GM12878 (cell line): ENCODE results near the gene MLXIPL. TPM values are rescaled to one million over a fixed set of nuclear protein-coding genes. Genes with fewer than 3 reads are reported as not detected.

Source experiments
- ATAC-seq: fragments of 200-7000 bp; cut with Tn5 transposase; 3 replicates; pipeline ENCODE4 v1.9.1; 2020; ENCODE audit warnings: mild to moderate bottlenecking, moderate library complexity
- BruUV-seq: library from RNA; stranded (reverse); fragments of 400-500 nt; replicated peaks from 2 replicates; lab custom pipeline; 2021; lab: Mats Ljungman, UMichigan
- CTCF ChIA-PET: fragments of 300-600 bp; sonication (Branson Sonifier 250); formaldehyde crosslinking; extraction: SDS; loops from one replicate; lab custom pipeline; 2021; ENCODE audit warnings: inconsistent platforms; lab: Yijun Ruan, JAX
- POLR2A ChIA-PET: fragments of 350-600 bp; formaldehyde crosslinking; extraction: SDS; loops from one replicate; lab custom pipeline; 2021; ENCODE audit warnings: inconsistent platforms; lab: Charles Lee
- RAD21 ChIA-PET: fragments of 300-600 bp; sonication (Branson Sonifier 250); formaldehyde crosslinking; loops from one replicate; lab custom pipeline; 2023; ENCODE audit warnings: antibody characterized with exemption; ENCODE audit not compliant: unreplicated experiment; lab: Charles Lee
- SMC1A ChIA-PET: fragments of 300-600 bp; sonication (Branson Sonifier 250); formaldehyde crosslinking; loops from one replicate; lab custom pipeline; 2023; ENCODE audit not compliant: unreplicated experiment, uncharacterized antibody; lab: Charles Lee
- DNase-seq: peaks from one replicate; pipeline ENCODE4 v3.0.0-alpha.2; 2011; ENCODE audit warnings: low read depth, low spot score
- FAIRE-seq: peaks from 3 replicates; lab custom pipeline; 2011; peaks lifted over from hg19 to GRCh38; lab: Jason Lieb, UNC
- H2AFZ ChIP-seq: 2 replicates; pipeline ENCODE4 v1.6.0; 2011; ENCODE audit warnings: low read depth, low read length, control low read depth; ENCODE audit not compliant: control insufficient read depth
- H3K27ac ChIP-seq: 2 replicates; pipeline ENCODE4 v1.5.1; 2011; ENCODE audit warnings: control low read depth; ENCODE audit not compliant: control insufficient read depth, insufficient read depth
- H3K27me3 ChIP-seq, 2 experiments: replicated peaks in 1 of 2; 2 replicates each; pipeline versions ENCODE4 v1.6.0 to v1.6.1; 2011; ENCODE audit warnings: low read length in 1 of 2; ENCODE audit not compliant: control insufficient read depth in 2 of 2, insufficient read depth in 2 of 2
- H3K36me3 ChIP-seq, 2 experiments: 2 replicates each; pipeline ENCODE4 v1.5.1; 2011; ENCODE audit warnings: low read length in 1 of 2; ENCODE audit not compliant: control insufficient read depth in 2 of 2, insufficient read depth in 2 of 2
- H3K4me1 ChIP-seq: 2 replicates; pipeline ENCODE4 v1.6.1; 2011; ENCODE audit warnings: mild to moderate bottlenecking, low read length, moderate library complexity, mixed read lengths; ENCODE audit not compliant: control insufficient read depth, insufficient read depth
- H3K4me2 ChIP-seq: 2 replicates; pipeline ENCODE4 v1.6.0; 2011; ENCODE audit warnings: control low read depth; ENCODE audit not compliant: control insufficient read depth, insufficient read depth
- H3K4me3 ChIP-seq: fragments of 200-600 bp; sonication (generic); 2 replicates; pipeline ENCODE4 v1.5.1; 2016
- H3K79me2 ChIP-seq: 2 replicates; pipeline ENCODE4 v1.6.0; 2011; ENCODE audit warnings: low read length; ENCODE audit not compliant: control insufficient read depth, insufficient read depth
- H3K9ac ChIP-seq: 2 replicates; pipeline ENCODE4 v1.8.0; 2011; ENCODE audit warnings: low read length, control low read depth, mixed read lengths; ENCODE audit not compliant: control insufficient read depth, insufficient read depth
- H3K9me3 ChIP-seq: replicated peaks from 3 replicates; pipeline ENCODE4 v1.5.1; 2011; ENCODE audit warnings: mild to moderate bottlenecking, low read length; ENCODE audit not compliant: control insufficient read depth, insufficient read depth
- H4K20me1 ChIP-seq: 2 replicates; pipeline ENCODE4 v1.6.0; 2011; ENCODE audit not compliant: control insufficient read depth, insufficient read depth
- ATF2 ChIP-seq: IDR thresholded peaks from 2 replicates; pipeline ENCODE4 v1.6.1; 2012; ENCODE audit warnings: low read length, inconsistent platforms
- CBX3 ChIP-seq: fragments of 200-600 bp; sonication (generic); IDR thresholded peaks from 2 replicates; pipeline ENCODE4 v1.6.1; 2016; ENCODE audit warnings: low read depth, borderline replicate concordance
- HDAC6 ChIP-seq: fragments of 200-600 bp; sonication (generic); IDR thresholded peaks from one replicate; pipeline ENCODE4 v1.8.0; 2017; ENCODE audit warnings: antibody characterized with exemption; ENCODE audit not compliant: unreplicated experiment
- MEF2B ChIP-seq: fragments of 450-650 bp; IDR thresholded peaks from 2 replicates; pipeline ENCODE4 v1.6.1; 2018; ENCODE audit warnings: mild to moderate bottlenecking, moderate library complexity; ENCODE audit not compliant: partially characterized antibody, poor library complexity, severe bottlenecking
- MYC ChIP-seq: IDR thresholded peaks from 2 replicates; pipeline ENCODE4 v1.6.1; 2011; ENCODE audit warnings: mild to moderate bottlenecking, low read length, moderate library complexity, inconsistent platforms; ENCODE audit not compliant: insufficient read depth, insufficient replicate concordance, insufficient read length, severe bottlenecking
- NBN ChIP-seq: fragments of 450-650 bp; IDR thresholded peaks from 2 replicates; pipeline ENCODE4 v1.6.1; 2016
- NR2C1 ChIP-seq: fragments of 450-650 bp; IDR thresholded peaks from 2 replicates; pipeline ENCODE4 v1.6.1; 2017; ENCODE audit warnings: antibody characterized with exemption, mild to moderate bottlenecking, moderate library complexity
- RAD51 ChIP-seq: fragments of 450-650 bp; IDR thresholded peaks from 2 replicates; pipeline ENCODE4 v1.6.1; 2016; ENCODE audit warnings: moderate library complexity, mild to moderate bottlenecking, inconsistent platforms
- RB1 ChIP-seq: fragments of 450-650 bp; formaldehyde crosslinking; IDR thresholded peaks from 2 replicates; pipeline ENCODE4 v1.6.1; 2017; ENCODE audit warnings: mild to moderate bottlenecking, borderline replicate concordance
- SP1 ChIP-seq: IDR thresholded peaks from one replicate; pipeline ENCODE4 v1.6.1; 2011; ENCODE audit warnings: low read depth, low read length
- SREBF1 ChIP-seq: IDR thresholded peaks from 2 replicates; pipeline ENCODE4 v1.6.1; 2012; ENCODE audit warnings: mild to moderate bottlenecking, low read length
- SRF ChIP-seq, 2 experiments: IDR thresholded peaks; 2 replicates each; pipeline ENCODE4 v1.6.1; 2011; ENCODE audit warnings: low read depth in 2 of 2, low read length in 2 of 2, mild to moderate bottlenecking in 1 of 2, moderate library complexity in 1 of 2
- STAT1 ChIP-seq: fragments of 450-650 bp; conservative IDR thresholded peaks from 2 replicates; pipeline ENCODE4 v1.6.1; 2014; ENCODE audit warnings: antibody characterized with exemption, mild to moderate bottlenecking
- TARDBP ChIP-seq: IDR thresholded peaks from 2 replicates; pipeline ENCODE4 v1.6.1; 2016; ENCODE audit warnings: borderline replicate concordance
- TCF7 ChIP-seq: IDR thresholded peaks from 2 replicates; pipeline ENCODE4 v1.6.1; 2014; ENCODE audit warnings: antibody characterized with exemption, borderline replicate concordance
- USF2 ChIP-seq: IDR thresholded peaks from 2 replicates; pipeline ENCODE4 v1.6.1; 2011; ENCODE audit warnings: low read depth, low read length, improper control_type of control experiment, borderline replicate concordance
- WRNIP1 ChIP-seq: IDR thresholded peaks from 2 replicates; pipeline ENCODE4 v1.6.1; 2011; ENCODE audit warnings: low read depth, low read length, improper control_type of control experiment, borderline replicate concordance
- ZBTB4 ChIP-seq: fragments of 450-650 bp; formaldehyde crosslinking; IDR thresholded peaks from 2 replicates; pipeline ENCODE4 v1.4.0; 2022; ENCODE audit warnings: mild to moderate bottlenecking, moderate library complexity
- ZNF274 ChIP-seq: IDR thresholded peaks from one replicate; pipeline ENCODE4 v1.8.0; 2011; ENCODE audit not compliant: insufficient read length, insufficient read depth
- WGBS: methylation state at CpG from one replicate; pipeline ENCODE4 v1.1.6; 2016; ENCODE audit warnings: low lambda C conversion rate; ENCODE audit not compliant: insufficient replicate concordance, insufficient coverage; ENCODE audit errors: missing lambda C conversion rate; 5-methylcytosine and 5-hydroxymethylcytosine counted together
- in situ Hi-C: fragments of 300-500 bp; cut with MboI; formaldehyde crosslinking; loops from 9 replicates; pipeline ENCODE4 v1.14.3; 2018; ENCODE audit warnings: mixed read lengths
- intact Hi-C: fragments of 100-400 bp; cut with micrococcal nuclease; formaldehyde crosslinking; loops from one replicate; pipeline ENCODE4 v1.14.2; 2022; ENCODE audit not compliant: unreplicated experiment
- polyA plus RNA-seq, 11 experiments: library from polyadenylated mRNA; depleted of rRNA in 4 of 11; unstranded in 6 of 11; stranded (reverse) in 5 of 11; fragments of >200 nt; fragmentation: Nextera tagmentation in 4 of 11; fragmentation: Illumina TruSeq in 1 of 11; extraction: Ambion mirVana in 4 of 11; extraction: Trizol in 1 of 11; gene quantifications; 1 replicate in 1 of 11; 2 replicates in 10 of 11; pipeline versions ENCODE4 v1.2.1 to v1.2.3, GENCODE V29; 2011 to 2016; ENCODE audit warnings: inconsistent platforms in 2 of 11, missing spikeins in 2 of 11, low read depth in 1 of 11
- total RNA-seq, 4 experiments: library from RNA; depleted of rRNA in 3 of 4; stranded (reverse); fragments of >200 nt in 3 of 4; fragmentation: Illumina TruSeq in 1 of 4; extraction: Trizol in 1 of 4; gene quantifications; 2 replicates each; pipeline versions ENCODE4 v1.2.1 to v1.2.3, GENCODE V29; 2013 to 2021

Gene MLXIPL
- total and polyA plus RNA-seq, 10 of the 15 experiments (the other 5 are each of a cell fraction or from before 2014, with no cell fraction given), result 0.21 TPM; not detected in 9

DNA sequence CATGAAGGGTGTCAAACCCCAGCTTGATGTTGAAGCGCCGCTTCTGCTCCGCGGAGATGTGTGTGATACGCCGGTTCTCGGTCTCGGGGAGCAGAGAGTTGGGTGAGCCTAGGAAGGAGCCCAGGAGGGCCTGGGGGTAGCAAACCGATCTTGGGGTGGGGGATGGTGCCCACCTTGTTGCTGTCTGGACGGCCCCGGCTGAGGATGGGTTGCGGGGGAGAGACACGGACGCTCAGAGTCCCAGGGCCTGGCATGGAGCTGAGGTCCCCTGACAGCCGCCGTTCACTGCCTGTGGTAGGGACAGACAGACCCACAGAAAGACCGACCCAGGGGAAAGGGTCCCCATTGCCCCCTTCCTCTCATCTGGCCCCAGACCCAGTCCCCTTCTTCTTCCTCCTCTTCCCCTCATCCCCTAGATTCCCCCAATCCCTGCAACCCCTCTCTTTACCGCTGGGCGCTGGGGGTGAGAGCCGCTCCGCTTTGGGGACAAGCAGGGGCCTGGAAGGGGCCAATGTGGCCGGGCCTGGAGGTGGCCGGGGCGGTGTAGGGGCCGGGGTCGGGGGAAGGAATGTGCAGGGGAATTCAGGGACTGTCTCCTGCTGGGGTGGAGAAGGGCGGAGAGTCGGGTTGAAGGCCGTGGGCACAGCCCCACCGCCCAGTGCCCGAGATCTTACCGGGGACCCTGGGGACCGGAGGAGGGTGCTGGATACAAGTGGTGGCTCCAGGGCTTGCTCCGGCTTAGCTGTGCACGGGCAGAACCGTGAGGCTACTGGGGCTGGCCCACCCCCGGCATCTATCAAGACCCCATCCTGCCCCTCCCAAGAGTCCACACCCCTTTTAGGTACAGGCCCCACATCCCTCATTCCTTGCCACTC lies 27.9 kb downstream of the MLXIPL start:
- 46% methylated on average over 35 of the region's 37 CpGs for WGBS
- no peak overlapping the region for H2AFZ ChIP-seq
- RAD21 ChIA-PET, result no interaction called here
- H4K20me1 ChIP-seq, result no peaks in the 10 kb centered on the region
- H3K4me1 ChIP-seq, result no peaks in the 10 kb centered on the region
- H3K4me2 ChIP-seq, result no peak overlapping the region
- H3K79me2 ChIP-seq, result no peaks in the 10 kb centered on the region
- intact Hi-C loops (no loop called here), in situ Hi-C loops (no loop called here)
- H3K27ac ChIP-seq, result no peak overlapping the region
- POLR2A ChIA-PET, result no interaction called here
- H3K27me3 ChIP-seq, result no peaks in the 10 kb centered on the region
- no peaks in the 10 kb centered on the region for H3K9me3 ChIP-seq
- no peak for DNase-seq
- no peak for ATAC-seq
- no peak overlapping the region for H3K9ac ChIP-seq
- no peaks in the 10 kb centered on the region for H3K36me3 ChIP-seq
- CTCF ChIA-PET, result no interaction called here
- H3K4me3 ChIP-seq, result no peak overlapping the region
- SMC1A ChIA-PET, result no interaction called here
- FAIRE-seq, result no peak
- no TSS peak for BruUV-seq
- TF ChIP-seq ZBTB4, result no peak
- TF ChIP-seq ZNF274, result no peak
- TF ChIP-seq ATF2, result no peak
- no peak for TF ChIP-seq TCF7
- TF ChIP-seq HDAC6, result no peak
- TF ChIP-seq NR2C1, result no peak
- TF ChIP-seq RB1, result no peak
- TF ChIP-seq SP1, result no peak
- TF ChIP-seq RAD51, result no peak
- TF ChIP-seq MYC, result no peak
- no peak for TF ChIP-seq WRNIP1
- TF ChIP-seq CBX3, result no peak
- no peak for TF ChIP-seq STAT1
- no peak for TF ChIP-seq NBN
- TF ChIP-seq SRF (IDR thresholded peaks at IDR 0.05; ENCODE audit: low read depth in 2 of 2, low read length in 2 of 2), result no peak
- TF ChIP-seq TARDBP, result no peak
- TF ChIP-seq MEF2B, result no peak
- TF ChIP-seq SREBF1, result no peak
- TF ChIP-seq USF2, result no peak
